ENCODE results near the gene TNFRSF6B.

- TF ChIP-seq POLR2A (IDR thresholded peaks at IDR 0.05) (no peak), CTCF (IDR thresholded peaks at IDR 0.05) (no peak)
Observed at GRCh38 chr20:63652192-63652980, 44.1 kb upstream of the TNFRSF6B start.
